Neutrophil (primary cell): ENCODE measurements around the gene FCF1.
"Not testable (repeated sequence)": the region's sequence is repeated elsewhere in the genome, so short reads cannot be mapped to it uniquely, and the experiment has no call there.

Experiments
- H3K27ac ChIP-seq: fragments of 200-600 bp; sonication (generic); 2 replicates; pipeline ENCODE4 v1.5.1; 2016; ENCODE audit warnings: mild to moderate bottlenecking, moderate library complexity
- H3K27me3 ChIP-seq: fragments of 200-600 bp; sonication (generic); 2 replicates; pipeline ENCODE4 v1.6.0; 2016; ENCODE audit warnings: mild to moderate bottlenecking
- H3K36me3 ChIP-seq: fragments of 200-600 bp; sonication (generic); 2 replicates; pipeline ENCODE4 v1.5.1; 2017
- H3K4me1 ChIP-seq, 2 experiments: fragments of 200-600 bp in 1 of 2; sonication (generic) in 1 of 2; 1 replicate in 1 of 2; 2 replicates in 1 of 2; pipeline versions ENCODE4 v1.5.1 to v1.6.1; 2013 to 2016; ENCODE audit warnings: low read depth in 1 of 2, low read length in 1 of 2, mild to moderate bottlenecking in 1 of 2, moderate library complexity in 1 of 2; ENCODE audit not compliant: control insufficient read depth in 1 of 2, insufficient read depth in 1 of 2
- H3K4me3 ChIP-seq, 2 experiments: fragments of 200-600 bp in 1 of 2; sonication (generic) in 1 of 2; 1 replicate in 1 of 2; 2 replicates in 1 of 2; pipeline ENCODE4 v1.5.1; 2013 to 2016; ENCODE audit warnings: low read depth in 1 of 2, low read length in 1 of 2, mild to moderate bottlenecking in 1 of 2, moderate library complexity in 1 of 2
- H3K9me3 ChIP-seq: fragments of 200-600 bp; sonication (generic); 2 replicates; pipeline ENCODE4 v1.5.1; 2016
- TF ChIP-seq, protein P1 (sequence below): fragments of 200-600 bp; sonication (generic); IDR thresholded peaks from 2 replicates; pipeline ENCODE4 v1.5.1; 2016; ENCODE audit warnings: antibody characterized with exemption

The FCF1 gene

DNA sequence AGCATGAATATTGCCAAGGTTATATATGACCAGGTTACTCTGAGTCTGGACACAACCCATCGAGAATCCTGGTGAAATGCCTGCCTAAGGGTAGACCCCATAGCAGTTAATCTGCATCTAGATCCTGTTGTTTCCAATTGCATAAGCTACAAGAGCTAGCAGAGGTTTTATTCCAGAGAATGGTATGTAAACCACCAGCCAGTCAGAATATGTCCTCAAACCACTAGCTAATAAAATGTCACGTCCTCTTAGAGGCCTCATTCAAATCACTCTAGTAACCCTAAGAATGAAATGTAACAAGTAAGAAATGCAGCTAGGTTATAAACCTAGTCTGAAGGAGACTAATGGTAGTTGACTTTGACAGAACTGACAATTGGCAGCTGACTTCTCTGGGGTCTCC lies 41.2 kb downstream of the FCF1 start:
- TF ChIP-seq, protein P1, sequence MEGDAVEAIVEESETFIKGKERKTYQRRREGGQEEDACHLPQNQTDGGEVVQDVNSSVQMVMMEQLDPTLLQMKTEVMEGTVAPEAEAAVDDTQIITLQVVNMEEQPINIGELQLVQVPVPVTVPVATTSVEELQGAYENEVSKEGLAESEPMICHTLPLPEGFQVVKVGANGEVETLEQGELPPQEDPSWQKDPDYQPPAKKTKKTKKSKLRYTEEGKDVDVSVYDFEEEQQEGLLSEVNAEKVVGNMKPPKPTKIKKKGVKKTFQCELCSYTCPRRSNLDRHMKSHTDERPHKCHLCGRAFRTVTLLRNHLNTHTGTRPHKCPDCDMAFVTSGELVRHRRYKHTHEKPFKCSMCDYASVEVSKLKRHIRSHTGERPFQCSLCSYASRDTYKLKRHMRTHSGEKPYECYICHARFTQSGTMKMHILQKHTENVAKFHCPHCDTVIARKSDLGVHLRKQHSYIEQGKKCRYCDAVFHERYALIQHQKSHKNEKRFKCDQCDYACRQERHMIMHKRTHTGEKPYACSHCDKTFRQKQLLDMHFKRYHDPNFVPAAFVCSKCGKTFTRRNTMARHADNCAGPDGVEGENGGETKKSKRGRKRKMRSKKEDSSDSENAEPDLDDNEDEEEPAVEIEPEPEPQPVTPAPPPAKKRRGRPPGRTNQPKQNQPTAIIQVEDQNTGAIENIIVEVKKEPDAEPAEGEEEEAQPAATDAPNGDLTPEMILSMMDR: no peak
- Histone ChIP-seq H3K9me3 (no peaks in the 10 kb centered on the region), H3K4me1 (no peaks in the 10 kb centered on the region), H3K36me3 (no peaks in the 10 kb centered on the region), H3K4me3 (no peak overlapping the region), H3K27me3 (no peaks in the 10 kb centered on the region), H3K27ac (no peak overlapping the region)

GRCh38 chr14:74754899-74755298 lies 42.0 kb downstream of the FCF1 start:
- Histone ChIP-seq H3K4me1 (no peaks in the 10 kb centered on the region), H3K27me3 (no peaks in the 10 kb centered on the region), H3K27ac (no peak overlapping the region), H3K36me3 (no peaks in the 10 kb centered on the region), H3K9me3 (no peaks in the 10 kb centered on the region), H3K4me3 (no peak overlapping the region)
- TF ChIP-seq, protein P1: no peak

- H3K9me3 ChIP-seq: no peaks in the 10 kb centered on the region
- H3K4me3 ChIP-seq: no peak overlapping the region
- H3K27me3 ChIP-seq: no peaks in the 10 kb centered on the region
- H3K36me3 ChIP-seq: no peaks in the 10 kb centered on the region
- TF ChIP-seq, protein P1: no peak
- H3K4me1 ChIP-seq: no peaks in the 10 kb centered on the region
- no peak overlapping the region for H3K27ac ChIP-seq
These were observed 43.4 kb downstream of the FCF1 start for GRCh38 chr14:74756326-74756725.

DNA sequence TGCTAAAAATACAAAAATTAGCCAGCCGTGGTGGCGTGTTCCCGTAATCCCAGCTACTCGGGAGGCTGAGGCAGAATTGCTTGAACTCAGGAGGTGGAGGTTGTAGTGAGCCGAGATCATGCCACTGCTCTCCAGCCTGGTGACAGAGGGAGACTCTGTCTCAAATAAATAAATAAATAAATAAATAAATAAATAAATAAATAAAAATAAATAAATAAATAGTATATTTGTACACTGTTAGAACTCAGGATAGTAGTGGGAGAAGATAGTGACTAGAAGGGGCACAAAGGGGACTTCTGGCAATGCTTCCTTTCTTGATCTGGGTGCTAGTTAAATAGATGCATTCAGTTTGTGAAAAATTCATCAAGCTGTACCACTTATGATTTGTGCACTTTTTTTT lies 45.6 kb downstream of the FCF1 start:
- H3K4me3 ChIP-seq, H3K27ac ChIP-seq, H3K4me1 ChIP-seq, H3K27me3 ChIP-seq, H3K36me3 ChIP-seq, H3K9me3 ChIP-seq: not testable (repeated sequence)

DNA sequence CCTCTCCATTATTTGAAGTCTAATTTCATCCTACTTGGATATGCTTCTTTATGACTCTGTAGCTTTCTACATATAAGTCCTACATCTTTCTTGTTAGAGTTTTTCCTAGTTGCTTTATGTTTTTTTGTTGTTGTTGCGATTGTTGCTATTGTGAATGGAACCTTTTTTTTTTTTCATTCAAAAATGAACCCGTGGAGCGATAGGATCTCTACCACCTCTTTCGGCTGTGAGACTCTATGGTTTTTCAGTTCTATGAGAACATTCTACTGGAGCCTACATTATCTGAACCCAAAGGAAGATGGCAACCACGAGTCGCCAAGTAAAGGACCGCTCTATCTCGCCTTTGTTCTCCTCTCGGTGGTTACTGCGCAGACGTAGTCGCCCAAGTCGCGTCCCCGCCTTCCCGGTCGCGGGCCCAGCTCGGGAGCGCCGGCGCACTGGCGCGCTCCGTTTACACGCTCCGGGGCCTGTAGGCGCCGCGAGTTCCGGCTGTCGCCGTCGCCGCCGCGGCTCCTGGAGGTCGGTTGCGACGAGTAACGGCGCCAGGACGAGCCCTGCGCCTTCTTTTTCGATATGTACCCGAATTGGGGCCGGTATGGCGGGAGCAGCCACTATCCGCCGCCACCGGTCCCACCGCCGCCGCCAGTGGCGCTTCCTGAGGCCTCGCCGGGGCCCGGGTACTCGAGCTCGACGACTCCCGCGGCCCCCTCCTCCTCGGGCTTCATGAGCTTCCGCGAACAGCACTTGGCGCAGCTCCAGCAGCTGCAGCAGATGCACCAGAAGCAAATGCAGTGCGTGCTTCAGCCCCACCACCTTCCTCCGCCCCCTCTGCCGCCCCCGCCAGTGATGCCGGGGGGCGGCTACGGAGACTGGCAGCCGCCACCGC lies 50.2 kb downstream of the FCF1 start, which contains the start of gene YLPM1:
TSS of gene YLPM1 (plus strand) at position 400 of the 886 bp plus-strand sequence. CDS start at position 574, 174 bp downstream.
- peak within 1 kb of the TSS; percentile 84 for H3K27ac ChIP-seq
- TF ChIP-seq, protein P1: peak; percentile 54
- H3K4me3 ChIP-seq: peak within 1 kb of the TSS; percentile 77 to 90
- no peaks in the 10 kb centered on the region for H3K9me3 ChIP-seq
- H3K27me3 ChIP-seq: no peaks in the 10 kb centered on the region
- H3K4me1 ChIP-seq: peaks cover 35 to 40% of the 10 kb centered on the region in 2 experiments
- no peaks in the 10 kb centered on the region for H3K36me3 ChIP-seq

GRCh38 chr14:74763803-74764531 lies 51.0 kb downstream of the FCF1 start:
- TF ChIP-seq, protein P1: no peak
- peak overlapping the region; percentile 84 for H3K27ac ChIP-seq
- H3K4me1 ChIP-seq: peaks cover 40 to 45% of the 10 kb centered on the region in 2 experiments
- H3K9me3 ChIP-seq: no peaks in the 10 kb centered on the region
- no peaks in the 10 kb centered on the region for H3K27me3 ChIP-seq
- no peaks in the 10 kb centered on the region for H3K36me3 ChIP-seq
- H3K4me3 ChIP-seq: peak overlapping the region; percentile 77 to 90
